ENCODE data around the gene NMT1. TPM values are rescaled to one million over a fixed set of nuclear protein-coding genes. Genes with fewer than 3 reads are reported as not detected.

The NMT1 gene
- total RNA-seq, 2 donors from 2014 or later = 68.0 to 127 TPM

DNA sequence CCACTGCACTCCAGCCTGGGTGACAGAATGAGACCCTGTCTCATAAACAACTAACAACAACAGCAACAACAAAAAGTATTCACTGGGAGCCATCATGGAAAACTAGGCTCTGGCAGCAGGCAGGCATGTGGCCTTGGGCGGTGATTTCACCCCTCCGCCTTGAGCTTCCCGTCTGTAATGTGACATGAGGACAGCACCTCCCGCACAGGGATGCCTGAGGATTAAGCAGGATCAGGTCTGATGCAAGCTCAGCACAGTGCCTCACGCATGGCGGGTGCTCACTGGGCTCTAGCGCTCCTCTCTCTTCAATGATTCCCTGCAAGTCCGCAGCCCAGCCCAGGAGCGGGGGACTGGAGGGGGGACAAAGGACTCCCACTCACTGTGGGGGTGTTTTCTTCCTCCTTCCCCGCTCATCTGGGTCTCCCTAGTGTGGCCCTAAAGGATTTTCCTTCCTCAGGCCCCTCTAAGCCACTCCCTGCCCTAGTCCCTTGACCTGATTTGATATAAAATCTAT is 68.4 kb downstream of the NMT1 start:
- H3K9me3 ChIP-seq = no peaks in the 10 kb centered on the region
- intact Hi-C loops (cut with DNase I) = no loop called here
- H3K4me3 ChIP-seq = no peak overlapping the region
- peak overlapping the region; percentile 89 for H3K27ac ChIP-seq
- TF ChIP-seq CTCF (IDR thresholded peaks at IDR 0.05) = no peak
- no peaks in the 10 kb centered on the region for H3K27me3 ChIP-seq
- H3K4me1 ChIP-seq = peaks cover 15% of the 10 kb centered on the region
- H3K9ac ChIP-seq (ENCODE audit: low read depth in 2 of 2, low read length in 2 of 2) = peak overlapping the region; percentile 1 to 77
- DNase-seq = peak; percentile 55
- H3K36me3 ChIP-seq = no peaks in the 10 kb centered on the region

- Histone ChIP-seq H3K9me3 (no peaks in the 10 kb centered on the region), H3K27me3 (no peaks in the 10 kb centered on the region), H3K9ac (ENCODE audit: low read depth in 2 of 2, low read length in 2 of 2) (peak overlapping the region; percentile 64 to 77), H3K4me1 (peaks cover 15% of the 10 kb centered on the region), H3K4me3 (no peak overlapping the region), H3K27ac (peak overlapping the region; percentile 89), H3K36me3 (no peaks in the 10 kb centered on the region)
- TF ChIP-seq CTCF (IDR thresholded peaks at IDR 0.05) = no peak
- peak; percentile 85 for DNase-seq
- intact Hi-C loops (cut with DNase I) = loop anchor here (5.0 kb wide), 1 partner anchor 33 kb away; no protein-coding TSS in a partner anchor
These were observed 69.0 kb downstream of the NMT1 start for GRCh38 chr17:45129940-45130680.

GRCh38 chr17:45130681-45131615 is 69.8 kb downstream of the NMT1 start:
- Histone ChIP-seq H3K9me3 (no peaks in the 10 kb centered on the region), H3K27me3 (no peaks in the 10 kb centered on the region), H3K36me3 (no peaks in the 10 kb centered on the region), H3K4me3 (peak overlapping the region; percentile 97), H3K9ac (ENCODE audit: low read depth in 2 of 2, low read length in 2 of 2) (peak overlapping the region; percentile 77 to 98), H3K27ac (peak overlapping the region; percentile 90), H3K4me1 (peaks cover 16% of the 10 kb centered on the region)
- intact Hi-C loops (cut with DNase I) = loop anchor here (5.0 kb wide), 1 partner anchor 34 kb away; no protein-coding TSS in a partner anchor
- no peak for TF ChIP-seq CTCF (IDR thresholded peaks at IDR 0.05)
- peak; percentile 45 for DNase-seq

DNA sequence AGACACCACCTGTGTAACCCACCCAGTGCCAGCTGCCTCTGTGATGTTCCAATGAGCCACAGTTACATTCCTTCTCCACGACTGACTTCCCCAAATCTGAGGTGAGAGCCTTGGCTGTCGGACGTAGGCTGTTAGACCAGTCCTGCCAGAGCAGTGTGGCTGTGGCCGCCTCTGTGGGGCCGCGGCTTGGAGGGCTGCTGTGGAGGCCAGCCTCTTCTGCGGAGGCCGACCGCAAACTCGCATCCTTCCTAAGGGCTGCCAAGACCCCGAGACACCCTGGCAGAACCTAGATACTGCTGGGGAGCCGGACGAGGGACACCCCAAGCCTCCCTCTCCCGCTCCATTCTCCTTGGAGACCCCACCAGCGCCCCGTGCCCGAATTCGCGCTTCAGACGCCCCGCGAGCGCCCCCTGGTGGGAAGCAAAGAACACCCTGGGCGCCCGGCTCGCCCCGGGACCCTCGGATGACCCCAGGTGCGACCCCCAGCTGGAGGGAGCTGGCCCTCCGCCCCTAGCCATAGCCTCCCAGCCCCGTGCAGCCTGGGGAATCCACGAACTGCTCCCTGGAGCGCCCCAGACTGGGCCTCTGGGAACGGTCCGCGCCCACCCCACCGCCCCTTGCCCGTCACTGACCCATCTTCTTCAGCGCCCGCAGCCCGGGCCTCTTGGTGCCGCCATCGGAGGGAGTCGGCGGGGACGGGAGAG is 70.7 kb downstream of the NMT1 start:
- peak; percentile 71 for DNase-seq

More for the DNA sequence above, 70.7 kb downstream of the NMT1 start:
- H3K4me3 ChIP-seq = peak overlapping the region; percentile 97
- no peaks in the 10 kb centered on the region for H3K36me3 ChIP-seq
- H3K27ac ChIP-seq = peak overlapping the region; percentile 90
- intact Hi-C loops (cut with DNase I) = loop anchor here (5.0 kb wide), 1 partner anchor 34 kb away; no protein-coding TSS in a partner anchor
- no peaks in the 10 kb centered on the region for H3K9me3 ChIP-seq
- peak; percentile 92 for TF ChIP-seq CTCF (IDR thresholded peaks at IDR 0.05)
- peak overlapping the region; percentile 77 to 98 for H3K9ac ChIP-seq (ENCODE audit: low read depth in 2 of 2, low read length in 2 of 2)
- peaks cover 24% of the 10 kb centered on the region for H3K4me1 ChIP-seq
- no peaks in the 10 kb centered on the region for H3K27me3 ChIP-seq

Data from colonic mucosa (tissue), 4 donors.